ENCODE data around the gene CENPI. TPM values are rescaled to one million over a fixed set of nuclear protein-coding genes. Genes with fewer than 3 reads are reported as not detected.

CENPI gene
- total and polyA plus RNA-seq, 2 of the 13 experiments (the other 11 are each of a cell fraction or from before 2014, with no cell fraction given): 5.1 to 26.5 TPM

GRCh38 chrX:101051549-101052302 is 46.3 kb upstream of the CENPI start, which contains the start of gene TRMT2B (continued):
- TF ChIP-seq GABPB1 (CRISPR knock-in tag; IDR thresholded peaks at IDR 0.05) (peak; percentile 64; the same call in 1 of the 2 replicates), E2F1 (CRISPR knock-in tag; IDR thresholded peaks at IDR 0.05) (peak; percentile 43; the same call in 1 of the 2 replicates), SMARCC2 (IDR thresholded peaks at IDR 0.05) (no peak), ASH2L (IDR thresholded peaks at IDR 0.05; ENCODE audit: insufficient read length, low read depth, low read length) (peak; percentile 27), RNF219 (CRISPR knock-in tag; IDR thresholded peaks at IDR 0.05) (no peak), PCBP1 (IDR thresholded peaks at IDR 0.05; ENCODE audit: borderline replicate concordance, low read depth, low read length) (no peak), ZNF687 (CRISPR knock-in tag; IDR thresholded peaks at IDR 0.05) (peak; percentile 89), ZNF280D (CRISPR knock-in tag; IDR thresholded peaks at IDR 0.05) (no peak), FOXA1 (IDR thresholded peaks at IDR 0.05) (no peak), FOXA1 (CRISPR knock-in tag; IDR thresholded peaks at IDR 0.05) (no peak), ZXDC (CRISPR knock-in tag; IDR thresholded peaks at IDR 0.05) (no peak), SOX6 (IDR thresholded peaks at IDR 0.05) (no peak), SOX6 (CRISPR knock-in tag; IDR thresholded peaks at IDR 0.05) (no peak), ZFP36 (IDR thresholded peaks at IDR 0.05; ENCODE audit: borderline replicate concordance, low read depth, low read length, partially characterized antibody) (no peak), EED (CRISPR knock-in tag; IDR thresholded peaks at IDR 0.05) (0 out of 2 replicates have a peak, but pooled peaks have one; percentile 25)

Data from HepG2 (cell line).